Prostate gland (tissue), 2 donors: ENCODE data around the gene FARP1.

ENCODE experiments used
- POLR2A ChIP-seq: fragments of 450-650 bp; IDR thresholded peaks from one replicate; pipeline ENCODE4 v1.6.1; 2016; ENCODE audit warnings: antibody characterized with exemption, mild to moderate bottlenecking
- POLR2AphosphoS5 ChIP-seq: sonication (generic); formaldehyde crosslinking; IDR thresholded peaks from one replicate; pipeline ENCODE4 v1.6.1; 2017; ENCODE audit warnings: antibody characterized with exemption
- TF ChIP-seq, protein P1 (sequence below), 4 experiments: fragments of 200-600 bp in 2 of 4; fragments of 450-650 bp in 2 of 4; sonication (generic) in 2 of 4; IDR thresholded peaks; 1 replicate in 3 of 4; 2 replicates in 1 of 4; pipeline ENCODE4 v1.5.1; 2016 to 2019; ENCODE audit warnings: antibody characterized with exemption in 4 of 4, mild to moderate bottlenecking in 2 of 4, moderate library complexity in 2 of 4

DNA sequence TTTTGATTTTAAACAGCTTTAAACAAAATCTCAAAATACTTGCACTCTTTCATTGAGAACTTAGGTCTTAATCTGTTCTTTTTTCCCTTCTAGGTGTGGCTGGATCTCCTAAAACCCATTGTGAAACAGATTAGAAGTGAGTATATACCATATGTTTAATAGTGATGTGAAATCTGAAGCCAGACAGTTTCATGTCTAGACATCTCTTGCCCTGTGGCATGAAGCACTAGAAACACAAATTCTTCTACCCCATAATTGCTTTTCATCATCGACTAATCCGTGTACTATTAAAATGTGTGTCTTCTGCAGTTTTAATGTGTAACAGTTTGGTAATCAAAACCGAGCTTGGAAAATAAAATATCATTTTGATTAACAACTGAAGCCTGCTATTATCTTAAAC, 222.4 kb downstream of the FARP1 start:
- TF ChIP-seq POLR2AphosphoS5 (no peak), POLR2A (no peak)
- TF ChIP-seq, protein P1, sequence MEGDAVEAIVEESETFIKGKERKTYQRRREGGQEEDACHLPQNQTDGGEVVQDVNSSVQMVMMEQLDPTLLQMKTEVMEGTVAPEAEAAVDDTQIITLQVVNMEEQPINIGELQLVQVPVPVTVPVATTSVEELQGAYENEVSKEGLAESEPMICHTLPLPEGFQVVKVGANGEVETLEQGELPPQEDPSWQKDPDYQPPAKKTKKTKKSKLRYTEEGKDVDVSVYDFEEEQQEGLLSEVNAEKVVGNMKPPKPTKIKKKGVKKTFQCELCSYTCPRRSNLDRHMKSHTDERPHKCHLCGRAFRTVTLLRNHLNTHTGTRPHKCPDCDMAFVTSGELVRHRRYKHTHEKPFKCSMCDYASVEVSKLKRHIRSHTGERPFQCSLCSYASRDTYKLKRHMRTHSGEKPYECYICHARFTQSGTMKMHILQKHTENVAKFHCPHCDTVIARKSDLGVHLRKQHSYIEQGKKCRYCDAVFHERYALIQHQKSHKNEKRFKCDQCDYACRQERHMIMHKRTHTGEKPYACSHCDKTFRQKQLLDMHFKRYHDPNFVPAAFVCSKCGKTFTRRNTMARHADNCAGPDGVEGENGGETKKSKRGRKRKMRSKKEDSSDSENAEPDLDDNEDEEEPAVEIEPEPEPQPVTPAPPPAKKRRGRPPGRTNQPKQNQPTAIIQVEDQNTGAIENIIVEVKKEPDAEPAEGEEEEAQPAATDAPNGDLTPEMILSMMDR (IDR thresholded peaks at IDR 0.05), result no peak
